WTC11 (cell line): ENCODE data around the gene TRAPPC3. TPM values are rescaled to one million over a fixed set of nuclear protein-coding genes. Genes with fewer than 3 reads are reported as not detected.

Experiments used
- ATAC-seq: fragments of 200-7000 bp; cut with Tn5 transposase; 2 replicates; pipeline ENCODE4 v1.10.0; 2021; ENCODE audit warnings: mild to moderate bottlenecking, moderate library complexity
- CTCF ChIA-PET: fragments of 300-600 bp; sonication (Branson Sonifier 250); formaldehyde crosslinking; loops from one replicate; lab custom pipeline; 2021; ENCODE audit warnings: antibody characterized with exemption; lab: Charles Lee
- POLR2A ChIA-PET: fragments of 350-600 bp; sonication (Branson Sonifier 250); formaldehyde crosslinking; loops from one replicate; lab custom pipeline; 2021; ENCODE audit warnings: antibody characterized with exemption; lab: Charles Lee
- DNase-seq: peaks from one replicate; pipeline ENCODE4 v3.0.0; 2021; ENCODE audit warnings: low spot score
- H3K27ac Mint-ChIP-seq: 2 replicates; pipeline ENCODE4 v1.8.0; 2021; ENCODE audit warnings: mixed read lengths
- H3K27me3 Mint-ChIP-seq: 2 replicates; pipeline ENCODE4 v1.8.0; 2021; ENCODE audit warnings: low read depth, mild to moderate bottlenecking, moderate library complexity, mixed read lengths
- H3K36me3 Mint-ChIP-seq: 2 replicates; pipeline ENCODE4 v1.8.0; 2021; ENCODE audit warnings: mixed read lengths
- H3K4me1 Mint-ChIP-seq: 2 replicates; pipeline ENCODE4 v1.8.0; 2022; ENCODE audit warnings: mixed read lengths
- H3K4me3 Mint-ChIP-seq: 2 replicates; pipeline ENCODE4 v1.8.0; 2021; ENCODE audit warnings: mild to moderate bottlenecking, moderate library complexity, mixed read lengths
- H3K9me3 Mint-ChIP-seq: 2 replicates; pipeline ENCODE4 v1.8.0; 2021; ENCODE audit warnings: mixed read lengths
- ARID4B ChIP-seq: sonication (generic); formaldehyde crosslinking; IDR thresholded peaks from 2 replicates; pipeline ENCODE4 v1.8.0; 2023; ENCODE audit warnings: missing genetic modification reagents, mild to moderate bottlenecking, borderline replicate concordance
- FOXP4 ChIP-seq: sonication (generic); formaldehyde crosslinking; IDR thresholded peaks from 2 replicates; pipeline ENCODE4 v1.8.0; 2022; ENCODE audit warnings: mild to moderate bottlenecking, missing genetic modification reagents
- NFE2L1 ChIP-seq: sonication (generic); formaldehyde crosslinking; IDR thresholded peaks from 2 replicates; pipeline ENCODE4 v1.8.1; 2023; ENCODE audit warnings: missing genetic modification reagents
- total RNA-seq: library from RNA; stranded (reverse); gene quantifications from 3 replicates; pipeline ENCODE4 v1.2.3, GENCODE V29; 2021
- TF ChIP-seq, protein P1 (sequence below): sonication (generic); formaldehyde crosslinking; IDR thresholded peaks from 2 replicates; pipeline ENCODE4 v1.8.1; 2022; ENCODE audit warnings: low read depth, mild to moderate bottlenecking, moderate library complexity, missing genetic modification reagents, borderline replicate concordance
- TF ChIP-seq, protein P2 (sequence below): sonication (generic); formaldehyde crosslinking; IDR thresholded peaks from 2 replicates; pipeline ENCODE4 v1.8.1; 2023; ENCODE audit warnings: mild to moderate bottlenecking, moderate library complexity, missing genetic modification reagents

Gene TRAPPC3
- total RNA-seq, 1 experiment from 2014 or later, result 48.9 TPM

DNA sequence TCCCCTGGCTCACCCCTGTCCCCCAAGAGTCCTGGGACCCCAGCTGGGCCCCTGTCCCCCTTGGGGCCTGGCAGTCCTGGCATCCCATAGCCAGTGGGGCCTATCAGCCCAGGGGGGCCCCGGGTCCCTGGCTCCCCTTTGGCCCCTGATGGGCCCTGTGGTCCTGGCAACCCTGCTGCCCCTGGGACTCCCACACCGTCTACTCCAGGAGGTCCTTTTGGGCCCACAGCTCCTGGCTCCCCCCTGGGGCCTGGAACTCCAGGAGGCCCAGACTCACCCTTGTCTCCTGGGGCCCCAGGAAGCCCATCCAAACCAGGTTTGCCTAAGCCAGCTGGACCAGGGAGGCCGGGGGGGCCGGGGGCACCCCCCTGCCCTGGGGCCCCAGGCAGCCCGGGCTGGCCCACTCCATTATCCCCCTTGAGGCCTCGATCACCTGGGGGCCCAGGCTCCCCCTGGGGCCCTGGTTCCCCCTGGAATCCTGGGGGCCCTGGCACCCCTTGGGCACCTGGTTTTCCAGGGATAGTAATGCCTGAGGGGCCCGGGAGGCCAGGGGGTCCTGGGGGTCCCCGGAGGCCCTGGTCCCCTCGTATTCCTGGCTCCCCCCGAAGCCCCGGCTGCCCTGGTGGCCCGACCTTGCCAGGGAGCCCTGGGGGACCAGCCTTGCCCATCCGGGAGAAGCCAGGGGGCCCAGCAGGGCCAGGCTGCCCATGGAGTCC is 50.5 kb downstream of the TRAPPC3 start:
- CTCF ChIA-PET, result interaction anchor here (0.9 to 6.2 kb wide), 3 partner anchors 29 to 50 kb away, joined by 3 to 89 read pairs (median 13); partner anchors contain the start of gene TRAPPC3
- ATAC-seq, result no peak

GRCh38 chr1:36097693-36098585 is 51.3 kb downstream of the TRAPPC3 start:
- Mint-ChIP-seq H3K9me3 (no peaks in the 10 kb centered on the region), H3K36me3 (peaks cover 13% of the 10 kb centered on the region), H3K4me3 (no peak overlapping the region), H3K27ac (peak overlapping the region; percentile 90)
- CTCF ChIA-PET, result interaction anchor here (0.6 to 6.2 kb wide), 42 partner anchors 9 to 352 kb away, joined by 3 to 142 read pairs (median 7); partner anchors contain the start of genes AGO1, AGO3, CLSPN and EVA1B
- no peak for TF ChIP-seq NFE2L1 (CRISPR knock-in tag)
- TF ChIP-seq, protein P1, sequence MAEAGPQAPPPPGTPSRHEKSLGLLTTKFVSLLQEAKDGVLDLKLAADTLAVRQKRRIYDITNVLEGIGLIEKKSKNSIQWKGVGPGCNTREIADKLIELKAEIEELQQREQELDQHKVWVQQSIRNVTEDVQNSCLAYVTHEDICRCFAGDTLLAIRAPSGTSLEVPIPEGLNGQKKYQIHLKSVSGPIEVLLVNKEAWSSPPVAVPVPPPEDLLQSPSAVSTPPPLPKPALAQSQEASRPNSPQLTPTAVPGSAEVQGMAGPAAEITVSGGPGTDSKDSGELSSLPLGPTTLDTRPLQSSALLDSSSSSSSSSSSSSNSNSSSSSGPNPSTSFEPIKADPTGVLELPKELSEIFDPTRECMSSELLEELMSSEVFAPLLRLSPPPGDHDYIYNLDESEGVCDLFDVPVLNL (CRISPR knock-in tag), result no peak
- TF ChIP-seq, all 79 proteins: peak for 0
- POLR2A ChIA-PET, result interaction anchor here (1.4 to 2.3 kb wide), 2 partner anchors 14 to 37 kb away, joined by 6 to 8 read pairs; partner anchors contain the start of gene TEKT2
- DNase-seq (no peak), ATAC-seq (no peak)
- Mint-ChIP-seq H3K4me1 (peaks cover 16% of the 10 kb centered on the region), H3K27me3 (no peaks in the 10 kb centered on the region)

More for the DNA sequence above, 50.5 kb downstream of the TRAPPC3 start:
- POLR2A ChIA-PET, result no interaction called here
- Mint-ChIP-seq H3K27me3 (no peaks in the 10 kb centered on the region), H3K27ac (no peak overlapping the region), H3K4me3 (no peak overlapping the region)
- TF ChIP-seq FOXP4 (CRISPR knock-in tag), result no peak
- TF ChIP-seq, protein P2, sequence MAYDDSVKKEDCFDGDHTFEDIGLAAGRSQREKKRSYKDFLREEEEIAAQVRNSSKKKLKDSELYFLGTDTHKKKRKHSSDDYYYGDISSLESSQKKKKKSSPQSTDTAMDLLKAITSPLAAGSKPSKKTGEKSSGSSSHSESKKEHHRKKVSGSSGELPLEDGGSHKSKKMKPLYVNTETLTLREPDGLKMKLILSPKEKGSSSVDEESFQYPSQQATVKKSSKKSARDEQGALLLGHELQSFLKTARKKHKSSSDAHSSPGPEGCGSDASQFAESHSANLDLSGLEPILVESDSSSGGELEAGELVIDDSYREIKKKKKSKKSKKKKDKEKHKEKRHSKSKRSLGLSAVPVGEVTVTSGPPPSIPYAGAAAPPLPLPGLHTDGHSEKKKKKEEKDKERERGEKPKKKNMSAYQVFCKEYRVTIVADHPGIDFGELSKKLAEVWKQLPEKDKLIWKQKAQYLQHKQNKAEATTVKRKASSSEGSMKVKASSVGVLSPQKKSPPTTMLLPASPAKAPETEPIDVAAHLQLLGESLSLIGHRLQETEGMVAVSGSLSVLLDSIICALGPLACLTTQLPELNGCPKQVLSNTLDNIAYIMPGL (CRISPR knock-in tag), result 0 out of 2 replicates have a peak, but pooled peaks have one; percentile 3
- no peak for TF ChIP-seq ARID4B (CRISPR knock-in tag)
- TF ChIP-seq, all 79 proteins: peak for 1
- DNase-seq, result no peak
- no peaks in the 10 kb centered on the region for H3K9me3 Mint-ChIP-seq
- peaks cover 4% of the 10 kb centered on the region; the same call in 1 of the 2 replicates for H3K36me3 Mint-ChIP-seq
- peaks cover 16% of the 10 kb centered on the region for H3K4me1 Mint-ChIP-seq
